Stimulated activated CD8-positive, alpha-beta memory T cell treated with anti-CD3 and anti-CD28 coated beads, Interleukin-4, amount 100 ng/mL, for 24 hours (primary cell): ENCODE results near the gene EPSTI1.

ENCODE experiments used
- DNase-seq: peaks from one replicate; pipeline ENCODE4 v3.0.0-alpha.2; 2020; ENCODE audit warnings: low read depth

EPSTI1 gene

GRCh38 chr13:42847891-42848663 lies 144.0 kb downstream of the EPSTI1 start:
- DNase-seq: no peak

- no peak for DNase-seq
Observed at GRCh38 chr13:42836930-42837690, 154.9 kb downstream of the EPSTI1 start.
